HFF-Myc (cell line): Measurements from ENCODE around the gene BRINP2.

Experiments used
- DNase-seq: peaks from one replicate; pipeline ENCODE4 v3.0.0-alpha.2; 2011; ENCODE audit warnings: low read depth; ENCODE audit errors: extremely low read depth
- H3K4me3 ChIP-seq: replicated peaks from 2 replicates; pipeline ENCODE4 v1.5.1; 2011; ENCODE audit warnings: low read depth, mild to moderate bottlenecking, control low read depth, low read length
- TF ChIP-seq, protein P1 (sequence below): IDR thresholded peaks from 2 replicates; pipeline ENCODE4 v1.5.1; 2012; ENCODE audit warnings: mild to moderate bottlenecking, low read depth, low read length, control low read depth; ENCODE audit errors: missing control alignments

BRINP2 gene

DNA sequence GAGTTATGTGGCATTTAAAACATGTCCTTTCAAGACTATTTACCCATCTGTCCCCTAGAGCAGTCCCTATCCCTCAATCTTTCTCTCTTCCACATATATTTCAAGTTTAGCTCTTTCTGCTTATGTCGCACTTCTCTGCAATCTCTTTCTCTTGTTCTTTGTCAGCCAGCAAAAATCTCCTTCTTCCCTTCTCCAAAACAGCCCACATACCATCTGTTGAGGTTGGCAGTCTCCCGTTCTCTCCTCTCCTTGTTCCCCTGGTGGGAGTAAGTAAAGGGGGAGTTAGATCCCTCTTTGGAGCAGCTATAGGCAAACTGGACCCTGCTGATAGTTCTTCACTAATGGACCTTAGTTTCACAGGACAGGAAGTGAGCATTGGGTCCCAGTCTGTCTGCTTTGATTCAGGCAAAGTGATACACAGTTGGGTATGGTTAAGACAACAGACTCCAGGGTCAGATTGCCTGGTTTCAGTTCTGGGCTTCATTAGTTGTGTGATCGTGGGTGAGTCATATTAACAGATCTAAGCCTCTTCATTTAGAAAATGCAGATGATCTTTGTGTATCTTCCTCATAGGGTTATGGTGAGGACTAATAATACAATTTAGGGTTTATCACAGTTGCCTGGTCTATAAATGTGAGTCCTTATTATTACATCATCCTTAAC is 19.7 kb downstream of the BRINP2 start:
- no peak for DNase-seq
- TF ChIP-seq, protein P1, sequence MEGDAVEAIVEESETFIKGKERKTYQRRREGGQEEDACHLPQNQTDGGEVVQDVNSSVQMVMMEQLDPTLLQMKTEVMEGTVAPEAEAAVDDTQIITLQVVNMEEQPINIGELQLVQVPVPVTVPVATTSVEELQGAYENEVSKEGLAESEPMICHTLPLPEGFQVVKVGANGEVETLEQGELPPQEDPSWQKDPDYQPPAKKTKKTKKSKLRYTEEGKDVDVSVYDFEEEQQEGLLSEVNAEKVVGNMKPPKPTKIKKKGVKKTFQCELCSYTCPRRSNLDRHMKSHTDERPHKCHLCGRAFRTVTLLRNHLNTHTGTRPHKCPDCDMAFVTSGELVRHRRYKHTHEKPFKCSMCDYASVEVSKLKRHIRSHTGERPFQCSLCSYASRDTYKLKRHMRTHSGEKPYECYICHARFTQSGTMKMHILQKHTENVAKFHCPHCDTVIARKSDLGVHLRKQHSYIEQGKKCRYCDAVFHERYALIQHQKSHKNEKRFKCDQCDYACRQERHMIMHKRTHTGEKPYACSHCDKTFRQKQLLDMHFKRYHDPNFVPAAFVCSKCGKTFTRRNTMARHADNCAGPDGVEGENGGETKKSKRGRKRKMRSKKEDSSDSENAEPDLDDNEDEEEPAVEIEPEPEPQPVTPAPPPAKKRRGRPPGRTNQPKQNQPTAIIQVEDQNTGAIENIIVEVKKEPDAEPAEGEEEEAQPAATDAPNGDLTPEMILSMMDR: no peak
- no peak overlapping the region for H3K4me3 ChIP-seq

DNA sequence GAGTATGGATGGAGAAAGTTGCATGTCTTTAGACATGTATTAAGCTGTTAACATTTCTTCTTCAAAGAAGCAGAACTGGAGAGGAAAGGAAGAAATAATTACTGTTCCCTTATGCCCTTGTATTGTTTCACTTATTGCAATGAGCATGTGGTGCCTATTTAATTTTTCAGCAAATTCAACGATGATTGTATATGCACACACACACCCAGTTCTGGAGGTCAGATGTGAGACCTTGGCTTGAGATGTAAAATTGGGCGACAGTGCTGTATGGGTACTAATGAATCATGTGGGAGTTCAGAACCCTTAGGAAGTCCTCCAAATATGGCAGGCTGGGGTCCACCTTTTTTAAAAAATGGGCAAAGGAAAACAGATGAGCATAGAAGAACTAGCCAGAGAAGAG is 27.5 kb downstream of the BRINP2 start:
- no peak overlapping the region for H3K4me3 ChIP-seq
- TF ChIP-seq, protein P1: no peak
- no peak for DNase-seq

DNA sequence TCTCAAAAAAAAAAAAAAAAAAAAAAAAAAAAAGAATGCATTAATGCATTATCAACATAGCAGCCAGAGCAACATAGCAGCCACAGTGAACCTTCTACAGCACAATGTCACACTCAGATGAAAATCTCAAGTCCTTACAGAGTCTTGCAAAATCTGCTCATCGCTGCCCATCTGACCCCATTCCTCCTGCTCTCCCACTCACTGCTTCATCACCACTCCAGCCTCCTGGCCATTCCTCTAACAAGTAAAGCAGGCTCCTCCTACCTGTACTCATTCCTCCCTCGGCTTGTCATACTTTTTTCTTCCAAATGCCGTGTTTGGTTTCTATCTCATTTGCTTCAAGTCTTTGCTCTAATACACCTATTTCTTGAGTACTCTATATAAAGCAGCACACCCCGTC is 29.5 kb downstream of the BRINP2 start:
- H3K4me3 ChIP-seq: no peak overlapping the region
- TF ChIP-seq, protein P1: no peak
- no peak for DNase-seq

DNA sequence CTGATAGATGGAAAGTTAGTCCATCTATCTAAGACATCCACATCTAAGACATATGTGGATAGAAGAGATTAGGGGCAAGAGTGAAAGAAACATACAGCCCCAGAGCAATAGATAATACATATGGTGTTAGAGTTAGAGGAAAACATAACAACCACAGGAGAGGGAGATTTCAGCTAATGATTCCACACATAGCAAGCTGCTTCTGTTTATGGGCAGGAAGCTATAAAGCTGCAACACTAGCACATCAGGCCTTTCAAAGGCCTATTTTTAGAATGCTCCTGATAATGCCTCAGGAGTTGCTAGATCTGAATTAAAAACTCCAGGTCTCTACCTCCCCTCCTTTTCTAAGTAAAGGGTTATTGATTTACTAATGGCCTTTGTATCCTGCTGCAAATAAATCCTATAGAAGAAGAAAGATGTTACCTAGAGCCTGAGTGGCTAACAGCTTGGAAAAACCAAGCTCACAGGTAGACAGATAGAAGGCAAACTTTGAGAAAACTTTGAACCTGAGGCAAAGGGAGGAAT is 36.1 kb downstream of the BRINP2 start:
- no peak for DNase-seq
- H3K4me3 ChIP-seq: no peak overlapping the region
- TF ChIP-seq, protein P1: no peak

DNA sequence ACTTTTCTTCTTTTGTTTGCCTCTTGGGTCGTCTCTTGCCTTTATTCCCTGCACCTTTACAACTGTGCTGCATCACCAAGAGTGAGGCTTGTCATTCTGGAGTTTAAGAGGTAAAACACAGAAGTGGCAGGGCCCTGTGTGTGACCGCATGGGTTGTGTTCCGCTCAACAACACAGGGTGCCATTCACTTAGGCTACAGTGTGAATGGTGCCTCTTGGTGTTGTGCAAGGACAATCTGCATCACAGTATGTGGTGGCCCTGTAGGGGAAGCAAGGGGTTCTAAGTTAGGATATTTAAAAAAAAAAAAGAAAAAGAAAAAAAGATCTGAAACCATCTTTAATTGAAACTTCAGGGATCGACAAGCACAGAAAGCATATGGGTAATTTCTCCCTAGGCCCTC is 38.2 kb downstream of the BRINP2 start:
- DNase-seq: no peak
- TF ChIP-seq, protein P1: no peak
- no peak overlapping the region for H3K4me3 ChIP-seq

DNA sequence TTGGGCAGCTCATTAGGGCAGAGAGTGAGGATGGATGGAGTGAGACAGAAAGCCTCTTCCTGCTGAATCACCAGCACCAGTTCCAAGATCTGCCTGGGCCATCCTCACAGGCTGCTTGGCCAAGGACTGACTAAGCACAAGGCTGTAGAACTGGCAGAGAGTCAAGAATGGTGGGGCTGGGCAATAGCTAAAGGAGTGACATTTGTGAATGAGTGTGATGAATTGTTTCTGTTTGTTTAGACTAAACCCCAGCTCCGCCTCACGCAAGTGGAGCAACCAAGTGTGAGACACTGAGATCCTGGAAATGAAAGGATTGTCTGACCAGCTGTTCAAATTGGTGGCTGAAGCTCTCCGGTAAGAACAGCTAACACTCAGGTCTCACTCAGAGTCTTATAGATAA is 38.6 kb downstream of the BRINP2 start:
- no peak overlapping the region for H3K4me3 ChIP-seq
- peak; percentile 99 for DNase-seq
- TF ChIP-seq, protein P1: no peak

DNA sequence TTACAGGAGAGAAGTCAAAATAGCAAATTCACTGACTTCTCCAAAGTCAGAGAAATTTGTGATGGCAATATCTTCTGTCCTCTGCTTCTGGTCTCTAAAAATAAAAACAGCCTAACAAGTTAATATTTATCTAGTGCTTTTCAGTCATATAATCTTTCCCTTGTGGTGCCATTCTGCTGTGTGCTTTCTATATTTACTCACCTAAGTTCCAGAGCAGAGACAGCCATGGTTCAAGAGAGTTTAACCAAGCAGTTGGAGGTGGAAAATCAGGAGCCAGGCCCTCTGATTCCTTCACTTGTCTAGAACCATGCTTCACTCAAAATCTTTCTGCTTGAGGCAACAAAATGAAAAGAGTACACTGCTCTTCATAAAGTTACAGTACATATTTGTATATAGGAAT is 39.3 kb downstream of the BRINP2 start:
- DNase-seq: no peak
- TF ChIP-seq, protein P1: no peak
- H3K4me3 ChIP-seq: no peak overlapping the region
